IMR-90 (cell line): ENCODE measurements around the gene PLEKHA4. TPM values are rescaled to one million over a fixed set of nuclear protein-coding genes. Genes with fewer than 3 reads are reported as not detected.

Experiments used
- ATAC-seq: fragments of 200-7000 bp; cut with Tn5 transposase; 2 replicates; pipeline ENCODE4 v1.9.1; 2020; ENCODE audit warnings: low read depth, mild to moderate bottlenecking, moderate library complexity
- BruUV-seq: library from RNA; stranded (reverse); fragments of 400-500 nt; replicated peaks from 2 replicates; lab custom pipeline; 2021; lab: Mats Ljungman, UMichigan
- CTCF ChIA-PET: fragments of 300-600 bp; formaldehyde crosslinking; extraction: SDS; loops from one replicate; lab custom pipeline; 2021; ENCODE audit warnings: antibody characterized with exemption; lab: Yijun Ruan, JAX
- POLR2A ChIA-PET: fragments of 300-600 bp; sonication (Branson Sonifier 250); formaldehyde crosslinking; loops from one replicate; lab custom pipeline; 2022; ENCODE audit warnings: antibody characterized with exemption; ENCODE audit not compliant: unreplicated experiment; lab: Charles Lee
- DNase-seq: peaks from one replicate; pipeline ENCODE4 v3.0.0; 2013
- H2AFZ ChIP-seq: replicated peaks from 2 replicates; pipeline ENCODE3; 2013; ENCODE audit warnings: low read length, mild to moderate bottlenecking; ENCODE audit not compliant: poor library complexity
- H2AK5ac ChIP-seq: 2 replicates; pipeline ENCODE4 v1.6.1; 2013; ENCODE audit warnings: low read depth, low read length, inconsistent platforms
- H2AK9ac ChIP-seq: replicated peaks from 2 replicates; pipeline ENCODE3; 2013; ENCODE audit warnings: mild to moderate bottlenecking, low read depth, low read length, moderate library complexity; ENCODE audit not compliant: poor library complexity
- H2BK120ac ChIP-seq: 2 replicates; pipeline ENCODE4 v1.6.1; 2013; ENCODE audit warnings: low read depth, low read length, inconsistent platforms
- H2BK15ac ChIP-seq: 3 replicates; pipeline ENCODE4 v1.6.1; 2013; ENCODE audit warnings: low read depth, low read length, inconsistent platforms
- H2BK20ac ChIP-seq: 2 replicates; pipeline ENCODE4 v1.6.1; 2013; ENCODE audit warnings: low read depth, mild to moderate bottlenecking, inconsistent platforms, low read length, moderate library complexity
- H2BK5ac ChIP-seq: 2 replicates; pipeline ENCODE4 v1.6.1; 2013; ENCODE audit warnings: mild to moderate bottlenecking, low read depth, low read length, inconsistent platforms; ENCODE audit not compliant: poor library complexity, severe bottlenecking
- H3K14ac ChIP-seq: replicated peaks from 2 replicates; pipeline ENCODE4 v1.6.1; 2013; ENCODE audit warnings: low read depth, low read length, inconsistent platforms
- H3K18ac ChIP-seq: 2 replicates; pipeline ENCODE4 v1.6.1; 2013; ENCODE audit warnings: low read depth, low read length, control low read depth
- H3K23ac ChIP-seq: 2 replicates; pipeline ENCODE4 v1.6.1; 2013; ENCODE audit warnings: low read depth, low read length, inconsistent platforms
- H3K27ac ChIP-seq: 2 replicates; pipeline ENCODE4 v1.5.1; 2013; ENCODE audit warnings: mild to moderate bottlenecking, control low read depth, low read length; ENCODE audit not compliant: insufficient read depth
- H3K27me3 ChIP-seq: 2 replicates; pipeline ENCODE4 v1.6.1; 2013; ENCODE audit warnings: low read length; ENCODE audit not compliant: control insufficient read depth, insufficient read depth
- H3K36me3 ChIP-seq: 2 replicates; pipeline ENCODE4 v1.6.1; 2013; ENCODE audit warnings: low read length, mixed read lengths; ENCODE audit not compliant: control insufficient read depth, insufficient read depth
- H3K4ac ChIP-seq: 2 replicates; pipeline ENCODE4 v1.6.1; 2013; ENCODE audit warnings: low read depth, low read length, inconsistent platforms
- H3K4me1 ChIP-seq: 2 replicates; pipeline ENCODE4 v1.6.1; 2013; ENCODE audit warnings: low read length, mixed read lengths; ENCODE audit not compliant: control insufficient read depth, insufficient read depth
- H3K4me2 ChIP-seq: 2 replicates; pipeline ENCODE4 v1.6.1; 2013; ENCODE audit warnings: low read depth, mild to moderate bottlenecking, control low read depth, low read length, moderate library complexity
- H3K4me3 ChIP-seq: 2 replicates; pipeline ENCODE4 v1.5.1; 2013; ENCODE audit warnings: low read depth, mild to moderate bottlenecking, control low read depth, low read length, moderate library complexity; ENCODE audit not compliant: insufficient read depth
- H3K56ac ChIP-seq: 2 replicates; pipeline ENCODE4 v1.6.1; 2013; ENCODE audit warnings: low read length, inconsistent platforms; ENCODE audit not compliant: insufficient read depth; ENCODE audit errors: extremely low read depth
- H3K79me1 ChIP-seq, 2 experiments: 2 replicates each; pipeline ENCODE4 v1.6.1; 2013; ENCODE audit warnings: low read length in 2 of 2, inconsistent platforms in 1 of 2, low read depth in 1 of 2
- H3K9ac ChIP-seq: 2 replicates; pipeline ENCODE4 v1.6.1; 2013; ENCODE audit warnings: low read depth, low read length, control low read depth
- H3K9me1 ChIP-seq: 2 replicates; pipeline ENCODE4 v1.6.1; 2013; ENCODE audit warnings: low read length, inconsistent platforms; ENCODE audit not compliant: insufficient read depth
- H3K9me3 ChIP-seq: 2 replicates; pipeline ENCODE4 v1.6.1; 2013; ENCODE audit warnings: low read length; ENCODE audit not compliant: control insufficient read depth, insufficient read depth
- H4K20me1 ChIP-seq: 2 replicates; pipeline ENCODE4 v1.6.1; 2013; ENCODE audit warnings: low read length, inconsistent platforms; ENCODE audit not compliant: insufficient read depth
- H4K5ac ChIP-seq: 2 replicates; pipeline ENCODE4 v1.6.1; 2013; ENCODE audit warnings: mild to moderate bottlenecking, low read depth, low read length, control low read depth
- H4K8ac ChIP-seq, 2 experiments: 2 replicates each; pipeline ENCODE4 v1.6.1; 2013; ENCODE audit warnings: low read depth in 2 of 2, low read length in 2 of 2, control low read depth in 1 of 2, inconsistent platforms in 1 of 2
- H4K91ac ChIP-seq: 2 replicates; pipeline ENCODE4 v1.6.1; 2013; ENCODE audit warnings: low read depth, low read length, inconsistent platforms; ENCODE audit not compliant: insufficient read depth
- BHLHE40 ChIP-seq: fragments of 150-350 bp; IDR thresholded peaks from 2 replicates; pipeline ENCODE4 v1.6.1; 2016; ENCODE audit warnings: mild to moderate bottlenecking, low read depth, low read length
- CEBPB ChIP-seq: IDR thresholded peaks from 2 replicates; pipeline ENCODE4 v1.6.1; 2012; ENCODE audit warnings: low read depth, low read length, improper control_type of control experiment
- CHD1 ChIP-seq: IDR thresholded peaks from 2 replicates; pipeline ENCODE4 v1.6.1; 2012; ENCODE audit warnings: low read depth, low read length, improper control_type of control experiment
- ELK1 ChIP-seq: fragments of 150-350 bp; IDR thresholded peaks from 2 replicates; pipeline ENCODE4 v1.6.1; 2016; ENCODE audit warnings: low read depth, mild to moderate bottlenecking, low read length, moderate library complexity, borderline replicate concordance
- MAFK ChIP-seq: IDR thresholded peaks from 2 replicates; pipeline ENCODE4 v1.6.1; 2012; ENCODE audit warnings: low read depth, low read length, improper control_type of control experiment
- MAZ ChIP-seq: IDR thresholded peaks from 2 replicates; pipeline ENCODE4 v1.6.1; 2012; ENCODE audit warnings: low read depth, mild to moderate bottlenecking, low read length, improper control_type of control experiment, moderate library complexity, borderline replicate concordance
- MXI1 ChIP-seq: IDR thresholded peaks from 2 replicates; pipeline ENCODE4 v1.6.1; 2012; ENCODE audit warnings: low read depth, mild to moderate bottlenecking, low read length, moderate library complexity, borderline replicate concordance
- NFE2L2 ChIP-seq: fragments of 150-350 bp; IDR thresholded peaks from 2 replicates; pipeline ENCODE4 v1.6.1; 2016; ENCODE audit warnings: low read depth, mild to moderate bottlenecking, low read length
- POLR2A ChIP-seq: IDR thresholded peaks from 2 replicates; pipeline ENCODE4 v1.6.1; 2012; ENCODE audit warnings: mild to moderate bottlenecking, low read depth, low read length
- RAD21 ChIP-seq: IDR thresholded peaks from 2 replicates; pipeline ENCODE4 v1.6.1; 2012; ENCODE audit warnings: low read length, improper control_type of control experiment
- RCOR1 ChIP-seq: IDR thresholded peaks from 2 replicates; pipeline ENCODE4 v1.6.1; 2012; ENCODE audit warnings: mild to moderate bottlenecking, low read length, improper control_type of control experiment; ENCODE audit not compliant: insufficient replicate concordance
- RFX5 ChIP-seq: IDR thresholded peaks from 2 replicates; pipeline ENCODE4 v1.8.0; 2012; ENCODE audit warnings: low read depth, mild to moderate bottlenecking, low read length, moderate library complexity
- SMC3 ChIP-seq: fragments of 150-350 bp; IDR thresholded peaks from 2 replicates; pipeline ENCODE4 v1.6.1; 2016; ENCODE audit warnings: low read depth, mild to moderate bottlenecking, antibody characterized with exemption, low read length, moderate library complexity
- WGBS, 2 experiments: methylation state at CpG; one replicate each; pipeline versions ENCODE4 v1.1.5 to v1.1.7; 2013; ENCODE audit warnings: missing lambda C conversion rate in 2 of 2; ENCODE audit not compliant: insufficient read length in 1 of 2; ENCODE audit errors: extremely low coverage in 2 of 2; 5-methylcytosine and 5-hydroxymethylcytosine counted together
- dilution Hi-C: fragments of 300-500 bp; cut with HindIII; formaldehyde crosslinking; loops from one replicate; pipeline ENCODE4 v1.14.3; 2018; ENCODE audit warnings: low sequenced_read_pairs; ENCODE audit not compliant: unreplicated experiment
- in situ Hi-C: fragments of 300-500 bp; cut with MboI; formaldehyde crosslinking; loops from 3 replicates; pipeline ENCODE4 v1.14.3; 2019; ENCODE audit warnings: low sequenced_read_pairs, inconsistent platforms, mixed read lengths
- intact Hi-C: fragments of 100-400 bp; cut with micrococcal nuclease; formaldehyde crosslinking; loops from 2 replicates; pipeline ENCODE4 v1.10.0; 2022
- polyA plus RNA-seq, 3 experiments: library from polyadenylated mRNA; depleted of rRNA; stranded (reverse); fragments of >200 nt; gene quantifications; 2 replicates each; pipeline ENCODE4 v1.2.3, GENCODE V29; 2012; ENCODE audit warnings: low replicate concordance in 1 of 3
- total RNA-seq: library from RNA; depleted of rRNA; stranded (reverse); fragments of >200 nt; gene quantifications from 2 replicates; pipeline ENCODE4 v1.2.3, GENCODE V29; 2012
- TF ChIP-seq, protein P1 (sequence below): conservative IDR thresholded peaks from 2 replicates; pipeline ENCODE4 v1.5.1; 2012; ENCODE audit warnings: mild to moderate bottlenecking, low read depth, low read length, improper control_type of control experiment
- TF ChIP-seq, protein P2 (sequence below): fragments of 150-350 bp; IDR thresholded peaks from 2 replicates; pipeline ENCODE4 v1.6.1; 2017; ENCODE audit warnings: mild to moderate bottlenecking, antibody characterized with exemption, low read length, low read depth

PLEKHA4 gene
- total and polyA plus RNA-seq, 2 of the 4 experiments (the other 2 are of a cell fraction) = 4.5 to 14.4 TPM

DNA sequence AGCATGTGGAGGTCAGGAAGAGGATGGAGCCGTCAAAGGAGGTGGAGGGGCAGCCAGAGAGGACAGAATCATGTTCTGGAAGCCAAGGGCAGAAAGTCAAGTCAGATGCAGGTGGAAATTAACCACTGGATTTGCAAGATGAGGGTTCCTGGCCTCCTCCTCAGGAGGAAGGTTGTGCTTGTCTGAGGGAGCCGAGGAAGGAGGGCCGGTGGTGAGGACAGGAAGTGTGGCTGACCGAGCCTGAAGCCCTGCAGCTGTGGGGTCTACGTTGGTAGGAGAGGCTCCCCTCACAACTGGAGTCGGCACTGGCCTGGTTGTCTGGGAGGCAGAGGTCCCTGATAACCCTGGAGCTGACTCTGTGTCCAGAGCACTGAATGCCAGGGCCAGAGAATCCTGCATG lies 49.7 kb upstream of the PLEKHA4 start:
- no peak overlapping the region for H4K91ac ChIP-seq
- H3K27ac ChIP-seq = no peak overlapping the region
- no peaks in the 10 kb centered on the region for H3K4me1 ChIP-seq
- no TSS peak for BruUV-seq
- H3K9me3 ChIP-seq = no peaks in the 10 kb centered on the region
- 0 out of 2 replicates have a peak, but pooled peaks cover 3% of the 10 kb centered on the region for H3K9me1 ChIP-seq
- ChIA-PET CTCF (interaction anchor here (0.6 kb wide), 2 partner anchors 12 to 47 kb away, joined by 3 to 4 read pairs; partner anchors contain the start of gene FTL), POLR2A (no interaction called here)
- no peak overlapping the region for H2AK5ac ChIP-seq
- no peak overlapping the region for H2AK9ac ChIP-seq
- H3K9ac ChIP-seq = no peak overlapping the region
- no peak overlapping the region for H2BK120ac ChIP-seq
- WGBS, 2 experiments = 88% methylated on average over 1 of the region's 6 CpGs; no CpG with 5 or more reads in 1 of the 2 experiments
- 0 out of 4 replicates have a peak, but pooled peaks cover 0 to 8% of the 10 kb centered on the region in 2 experiments for H3K79me1 ChIP-seq
- H2AFZ ChIP-seq = no peak overlapping the region
- no peaks in the 10 kb centered on the region for H3K27me3 ChIP-seq
- no peaks in the 10 kb centered on the region; the same call in 1 of the 2 replicates for H4K20me1 ChIP-seq
- in situ Hi-C loops = no loop called here
- intact Hi-C loops = no loop called here
- H2BK20ac ChIP-seq = no peak overlapping the region
- dilution Hi-C loops = no loop called here
- no peak overlapping the region for H4K5ac ChIP-seq
- no peak overlapping the region for H3K23ac ChIP-seq
- no peak overlapping the region for H2BK15ac ChIP-seq
- TF ChIP-seq BHLHE40 (no peak), CHD1 (no peak), ELK1 (no peak), MXI1 (no peak), POLR2A (no peak), CEBPB (no peak), MAFK (no peak), RFX5 (no peak), NFE2L2 (no peak), MAZ (no peak), RCOR1 (no peak), RAD21 (no peak), SMC3 (no peak)
- TF ChIP-seq, protein P1, sequence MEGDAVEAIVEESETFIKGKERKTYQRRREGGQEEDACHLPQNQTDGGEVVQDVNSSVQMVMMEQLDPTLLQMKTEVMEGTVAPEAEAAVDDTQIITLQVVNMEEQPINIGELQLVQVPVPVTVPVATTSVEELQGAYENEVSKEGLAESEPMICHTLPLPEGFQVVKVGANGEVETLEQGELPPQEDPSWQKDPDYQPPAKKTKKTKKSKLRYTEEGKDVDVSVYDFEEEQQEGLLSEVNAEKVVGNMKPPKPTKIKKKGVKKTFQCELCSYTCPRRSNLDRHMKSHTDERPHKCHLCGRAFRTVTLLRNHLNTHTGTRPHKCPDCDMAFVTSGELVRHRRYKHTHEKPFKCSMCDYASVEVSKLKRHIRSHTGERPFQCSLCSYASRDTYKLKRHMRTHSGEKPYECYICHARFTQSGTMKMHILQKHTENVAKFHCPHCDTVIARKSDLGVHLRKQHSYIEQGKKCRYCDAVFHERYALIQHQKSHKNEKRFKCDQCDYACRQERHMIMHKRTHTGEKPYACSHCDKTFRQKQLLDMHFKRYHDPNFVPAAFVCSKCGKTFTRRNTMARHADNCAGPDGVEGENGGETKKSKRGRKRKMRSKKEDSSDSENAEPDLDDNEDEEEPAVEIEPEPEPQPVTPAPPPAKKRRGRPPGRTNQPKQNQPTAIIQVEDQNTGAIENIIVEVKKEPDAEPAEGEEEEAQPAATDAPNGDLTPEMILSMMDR = no peak
- TF ChIP-seq, protein P2, sequence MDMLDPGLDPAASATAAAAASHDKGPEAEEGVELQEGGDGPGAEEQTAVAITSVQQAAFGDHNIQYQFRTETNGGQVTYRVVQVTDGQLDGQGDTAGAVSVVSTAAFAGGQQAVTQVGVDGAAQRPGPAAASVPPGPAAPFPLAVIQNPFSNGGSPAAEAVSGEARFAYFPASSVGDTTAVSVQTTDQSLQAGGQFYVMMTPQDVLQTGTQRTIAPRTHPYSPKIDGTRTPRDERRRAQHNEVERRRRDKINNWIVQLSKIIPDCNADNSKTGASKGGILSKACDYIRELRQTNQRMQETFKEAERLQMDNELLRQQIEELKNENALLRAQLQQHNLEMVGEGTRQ = no peak
- H4K8ac ChIP-seq = no peak overlapping the region
- no peak overlapping the region for H3K18ac ChIP-seq
- H3K4ac ChIP-seq = no peak overlapping the region
- ATAC-seq = no peak
- H2BK5ac ChIP-seq = no peak overlapping the region
- H3K4me3 ChIP-seq = no peak overlapping the region
- no peak overlapping the region for H3K14ac ChIP-seq
- peaks cover 60% of the 10 kb centered on the region for H3K36me3 ChIP-seq
- DNase-seq = no peak
- no peak overlapping the region for H3K56ac ChIP-seq
- no peak overlapping the region for H3K4me2 ChIP-seq
